Mesenchymal stem cell (in vitro differentiated cells and primary cell): ENCODE measurements around the gene NUDT17.

ENCODE experiments used
- DNase-seq: peaks from one replicate; pipeline ENCODE4 v3.0.0-alpha.2; 2013
- H2AFZ ChIP-seq: one replicate; pipeline ENCODE4 v1.6.1; 2013; ENCODE audit warnings: low read depth, mild to moderate bottlenecking, control low read depth, inconsistent platforms, low read length, moderate library complexity
- H2AK5ac ChIP-seq: 2 replicates; pipeline ENCODE4 v1.6.1; 2013; ENCODE audit warnings: low read length, moderate library complexity, mild to moderate bottlenecking, inconsistent platforms; ENCODE audit not compliant: severe bottlenecking
- H2BK120ac ChIP-seq: one replicate; pipeline ENCODE4 v1.6.1; 2013; ENCODE audit warnings: low read depth, mild to moderate bottlenecking, inconsistent platforms, low read length, moderate library complexity
- H2BK12ac ChIP-seq, 2 experiments: one replicate each; pipeline ENCODE4 v1.6.1; 2013; ENCODE audit warnings: inconsistent platforms in 2 of 2, low read length in 2 of 2, mild to moderate bottlenecking in 2 of 2, moderate library complexity in 2 of 2, control low read depth in 1 of 2
- H2BK15ac ChIP-seq: one replicate; pipeline ENCODE4 v1.6.1; 2013; ENCODE audit warnings: mild to moderate bottlenecking, low read depth, inconsistent platforms; ENCODE audit not compliant: poor library complexity, severe bottlenecking
- H2BK5ac ChIP-seq: 2 replicates; pipeline ENCODE4 v1.6.1; 2013; ENCODE audit warnings: low read depth, mild to moderate bottlenecking, low read length, control low read depth, inconsistent platforms; ENCODE audit not compliant: poor library complexity, severe bottlenecking
- H3K14ac ChIP-seq, 2 experiments: one replicate each; pipeline ENCODE4 v1.6.1; 2013; ENCODE audit warnings: inconsistent platforms in 2 of 2, low read length in 2 of 2, control low read depth in 1 of 2, mild to moderate bottlenecking in 1 of 2, moderate library complexity in 1 of 2
- H3K18ac ChIP-seq, 2 experiments: one replicate each; pipeline ENCODE4 v1.6.1; 2013; ENCODE audit warnings: inconsistent platforms in 2 of 2, low read length in 2 of 2, control low read depth in 1 of 2, low read depth in 1 of 2, mild to moderate bottlenecking in 1 of 2
- H3K23ac ChIP-seq, 2 experiments: one replicate each; pipeline ENCODE4 v1.6.1; 2013; ENCODE audit warnings: inconsistent platforms in 2 of 2, low read length in 2 of 2, mild to moderate bottlenecking in 2 of 2, moderate library complexity in 2 of 2, control low read depth in 1 of 2
- H3K27ac ChIP-seq: 2 replicates; pipeline ENCODE4 v1.5.1; 2013; ENCODE audit warnings: mild to moderate bottlenecking, moderate library complexity, low read length, control low read depth, inconsistent platforms; ENCODE audit not compliant: poor library complexity, severe bottlenecking
- H3K27me3 ChIP-seq, 2 experiments: 2 replicates each; pipeline versions ENCODE4 v1.6.1 to v1.7.0; 2013; ENCODE audit warnings: low read length in 2 of 2, mild to moderate bottlenecking in 2 of 2, moderate library complexity in 2 of 2, control low read depth in 1 of 2, inconsistent platforms in 1 of 2; ENCODE audit not compliant: control insufficient read depth in 1 of 2, insufficient read depth in 1 of 2
- H3K36me3 ChIP-seq, 2 experiments: 2 replicates each; pipeline versions ENCODE4 v1.6.1 to v1.7.0; 2013; ENCODE audit warnings: low read length in 2 of 2, control low read depth in 1 of 2, inconsistent platforms in 1 of 2, low read depth in 1 of 2, mild to moderate bottlenecking in 1 of 2; ENCODE audit not compliant: insufficient read depth in 2 of 2, control insufficient read depth in 1 of 2
- H3K4ac ChIP-seq, 2 experiments: one replicate each; pipeline ENCODE4 v1.6.1; 2013; ENCODE audit warnings: inconsistent platforms in 2 of 2, low read length in 2 of 2, mild to moderate bottlenecking in 2 of 2, moderate library complexity in 2 of 2, control low read depth in 1 of 2, low read depth in 1 of 2
- H3K4me1 ChIP-seq: 2 replicates; pipeline ENCODE4 v1.6.1; 2013; ENCODE audit warnings: low read depth, low read length, control low read depth; ENCODE audit not compliant: control insufficient read depth, insufficient read depth
- H3K4me2 ChIP-seq: 2 replicates; pipeline ENCODE4 v1.6.1; 2013; ENCODE audit warnings: low read length, mild to moderate bottlenecking, inconsistent platforms; ENCODE audit not compliant: poor library complexity, severe bottlenecking
- H3K4me3 ChIP-seq, 2 experiments: 2 replicates each; pipeline versions ENCODE4 v1.5.1 to v1.7.0; 2013; ENCODE audit warnings: low read length in 2 of 2, mild to moderate bottlenecking in 2 of 2, control low read depth in 1 of 2, low read depth in 1 of 2; ENCODE audit not compliant: insufficient read depth in 1 of 2
- H3K79me1 ChIP-seq: replicated peaks from 2 replicates; pipeline ENCODE4 v1.6.1; 2013; ENCODE audit warnings: mild to moderate bottlenecking, control low read depth, low read length, inconsistent platforms; ENCODE audit not compliant: poor library complexity, severe bottlenecking
- H3K9ac ChIP-seq: 2 replicates; pipeline ENCODE4 v1.7.0; 2013; ENCODE audit warnings: mild to moderate bottlenecking, low read length, moderate library complexity
- H3K9me3 ChIP-seq: 2 replicates; pipeline ENCODE4 v1.7.0; 2013; ENCODE audit warnings: mild to moderate bottlenecking, low read length; ENCODE audit not compliant: control insufficient read depth
- H4K8ac ChIP-seq: one replicate; pipeline ENCODE4 v1.6.1; 2013; ENCODE audit warnings: inconsistent platforms, mild to moderate bottlenecking, low read length, moderate library complexity
- H4K91ac ChIP-seq: one replicate; pipeline ENCODE4 v1.6.1; 2013; ENCODE audit warnings: mild to moderate bottlenecking, low read length, inconsistent platforms
- WGBS: methylation state at CpG from one replicate; pipeline ENCODE4 v1.1.7; 2013; ENCODE audit warnings: mixed read lengths; 5-methylcytosine and 5-hydroxymethylcytosine counted together

NUDT17 gene

DNA sequence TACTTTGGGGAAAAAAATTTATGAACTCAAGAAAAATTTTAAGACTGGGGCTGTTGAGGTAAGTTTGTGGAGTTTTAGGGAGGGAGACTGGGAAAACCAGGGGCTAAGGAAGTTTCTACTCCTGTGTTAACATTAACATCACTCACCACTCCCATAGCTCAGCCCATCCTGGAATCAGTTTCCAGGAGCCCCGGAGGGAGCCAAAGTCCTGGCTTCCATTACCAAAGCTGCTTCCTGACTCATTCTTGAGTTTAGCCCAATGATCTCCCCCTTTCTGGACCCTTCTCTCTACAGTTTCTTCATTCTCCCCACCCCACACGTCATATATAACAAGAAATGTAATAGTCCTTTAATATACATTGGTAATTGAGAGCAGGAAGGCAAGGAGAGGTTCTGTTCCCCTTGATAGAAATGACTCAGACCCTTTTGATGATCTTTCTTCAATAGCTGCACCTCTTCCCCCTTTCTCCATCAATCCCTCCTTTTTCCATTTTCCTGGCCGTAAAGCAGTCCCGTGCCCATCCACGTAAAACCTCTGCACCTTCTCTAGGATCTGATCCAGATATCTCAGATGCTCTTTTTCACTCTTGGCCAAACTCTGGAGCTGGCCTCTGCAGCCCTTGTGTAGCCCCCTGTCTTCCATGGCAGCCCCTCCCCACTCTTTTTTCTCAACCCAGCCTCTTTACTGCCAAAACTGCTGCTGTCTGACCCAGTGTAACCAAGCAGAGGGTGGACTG is 18.0 kb downstream of the NUDT17 start:
- Histone ChIP-seq H3K9ac (no peak overlapping the region), H3K27ac (no peak overlapping the region), H3K79me1 (no peaks in the 10 kb centered on the region), H3K9me3 (no peaks in the 10 kb centered on the region), H2BK5ac (no peak overlapping the region), H3K23ac (no peak overlapping the region), H3K4me2 (no peak overlapping the region), H4K8ac (no peak overlapping the region), H2BK12ac (no peak overlapping the region), H3K36me3 (peaks cover 0 to 29% of the 10 kb centered on the region in 2 experiments), H3K4me3 (no peak overlapping the region), H2BK15ac (no peak overlapping the region), H3K14ac (no peak overlapping the region), H3K4ac (no peak overlapping the region), H2AFZ (no peak overlapping the region), H3K18ac (no peak overlapping the region), H2BK120ac (no peak overlapping the region), H4K91ac (no peak overlapping the region), H2AK5ac (no peak overlapping the region), H3K27me3 (no peaks in the 10 kb centered on the region), H3K4me1 (peaks cover 3% of the 10 kb centered on the region)
- no peak for DNase-seq
- WGBS = 84% methylated on average over 4 of the region's 5 CpGs

DNA sequence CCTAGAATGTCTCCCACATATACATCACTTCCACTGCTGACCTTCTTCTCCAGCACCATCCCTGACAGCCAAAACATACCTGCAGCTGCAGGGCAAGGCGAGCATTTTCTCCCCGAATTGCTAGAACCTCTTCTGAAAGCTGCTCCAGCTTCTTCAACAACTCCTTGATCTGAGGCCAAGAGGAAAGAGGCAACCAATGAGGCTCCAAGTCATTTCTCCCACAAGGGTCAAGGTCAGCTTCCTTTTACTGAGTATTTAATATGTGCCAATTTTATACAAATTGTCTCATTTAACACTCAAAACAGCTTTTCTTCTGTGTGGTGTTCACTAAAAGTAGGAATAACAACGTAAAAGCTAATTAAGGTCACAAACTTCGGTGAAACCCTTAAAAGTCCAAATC is 22.8 kb downstream of the NUDT17 start:
- Histone ChIP-seq H3K79me1 (no peaks in the 10 kb centered on the region), H3K23ac (peak overlapping the region in 1 of 2 experiments; percentile 23), H2AFZ (no peak overlapping the region), H3K4me3 (no peak overlapping the region), H3K4me2 (no peak overlapping the region), H3K4me1 (peaks cover 4% of the 10 kb centered on the region), H2BK120ac (no peak overlapping the region), H3K9me3 (no peaks in the 10 kb centered on the region), H3K18ac (no peak overlapping the region), H3K4ac (no peak overlapping the region), H3K27ac (no peak overlapping the region), H4K8ac (no peak overlapping the region), H3K14ac (no peak overlapping the region), H2BK5ac (no peak overlapping the region), H3K27me3 (no peaks in the 10 kb centered on the region), H2AK5ac (no peak overlapping the region), H2BK12ac (no peak overlapping the region), H3K9ac (no peak overlapping the region), H4K91ac (no peak overlapping the region), H2BK15ac (no peak overlapping the region), H3K36me3 (peaks cover 0 to 29% of the 10 kb centered on the region in 2 experiments)
- DNase-seq = no peak
- WGBS = 86% methylated on average over 4 of the region's 4 CpGs

DNA sequence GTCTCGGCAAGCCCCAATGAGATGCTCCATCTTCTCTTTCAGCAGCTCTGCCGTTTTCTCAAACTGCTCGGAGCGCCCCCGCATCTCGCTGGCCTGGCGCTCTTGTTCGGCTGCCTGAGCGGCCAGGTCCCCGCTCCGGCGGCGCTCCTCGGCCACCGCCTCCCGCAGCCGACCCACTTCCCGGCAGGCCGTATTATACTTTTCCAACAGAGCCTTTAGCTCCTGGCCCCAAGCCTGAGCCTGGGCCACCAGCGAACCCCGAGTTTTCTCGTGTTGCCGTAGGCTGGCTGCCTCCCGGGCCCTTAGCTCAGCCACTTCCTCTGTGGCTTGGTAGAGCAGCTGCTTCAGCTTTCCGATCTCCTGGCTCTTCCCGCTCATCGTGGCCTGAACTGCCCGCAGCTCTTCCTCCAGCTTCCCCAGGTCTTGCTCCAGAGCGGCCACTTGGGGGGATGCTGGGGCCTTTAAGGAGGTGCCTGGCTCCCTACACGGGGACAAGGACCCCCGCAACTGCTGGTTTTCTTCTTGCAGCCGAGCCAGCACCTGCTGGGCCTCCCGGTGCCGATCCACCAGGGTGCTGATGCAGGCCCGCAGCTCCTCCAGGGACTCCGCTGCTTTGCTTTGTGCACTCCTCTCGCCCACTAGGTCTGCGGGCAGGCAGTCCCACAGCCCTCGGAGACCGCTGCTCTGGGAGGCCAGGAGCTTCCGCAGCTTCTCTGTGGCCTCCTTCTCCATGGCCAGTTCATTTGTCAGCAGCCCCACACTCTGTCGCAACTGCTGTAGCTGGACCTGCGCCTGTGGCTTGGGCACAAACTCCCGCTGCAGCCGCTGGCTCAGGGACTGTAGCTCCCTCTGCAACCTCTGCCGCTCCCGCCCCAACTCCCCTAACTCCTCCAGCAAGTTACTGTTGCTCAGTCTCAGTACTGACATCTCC is 26.8 kb downstream of the NUDT17 start:
- H2BK5ac ChIP-seq = no peak overlapping the region
- DNase-seq = peak; percentile 43
- peak overlapping the region; percentile 59 for H3K4me2 ChIP-seq
- peaks cover 0 to 9% of the 10 kb centered on the region in 2 experiments for H3K36me3 ChIP-seq
- WGBS = 37% methylated on average over 47 of the region's 47 CpGs
- no peak overlapping the region for H2AK5ac ChIP-seq
- no peak overlapping the region for H3K27ac ChIP-seq
- no peak overlapping the region for H3K23ac ChIP-seq
- no peak overlapping the region for H2BK12ac ChIP-seq
- H3K9me3 ChIP-seq = no peaks in the 10 kb centered on the region
- H3K18ac ChIP-seq = peak overlapping the region; percentile 11 to 67
- H2AFZ ChIP-seq = peak overlapping the region; percentile 7
- no peak overlapping the region for H4K91ac ChIP-seq
- H3K9ac ChIP-seq = peak overlapping the region; percentile 82
- no peaks in the 10 kb centered on the region for H3K27me3 ChIP-seq
- no peaks in the 10 kb centered on the region for H3K79me1 ChIP-seq
- peaks cover 4% of the 10 kb centered on the region for H3K4me1 ChIP-seq
- peak overlapping the region; percentile 54 for H4K8ac ChIP-seq
- no peak overlapping the region for H2BK120ac ChIP-seq
- peak overlapping the region in 1 of 2 experiments; percentile 86 for H3K4me3 ChIP-seq
- no peak overlapping the region for H3K4ac ChIP-seq
- H3K14ac ChIP-seq = no peak overlapping the region
- no peak overlapping the region for H2BK15ac ChIP-seq

DNA sequence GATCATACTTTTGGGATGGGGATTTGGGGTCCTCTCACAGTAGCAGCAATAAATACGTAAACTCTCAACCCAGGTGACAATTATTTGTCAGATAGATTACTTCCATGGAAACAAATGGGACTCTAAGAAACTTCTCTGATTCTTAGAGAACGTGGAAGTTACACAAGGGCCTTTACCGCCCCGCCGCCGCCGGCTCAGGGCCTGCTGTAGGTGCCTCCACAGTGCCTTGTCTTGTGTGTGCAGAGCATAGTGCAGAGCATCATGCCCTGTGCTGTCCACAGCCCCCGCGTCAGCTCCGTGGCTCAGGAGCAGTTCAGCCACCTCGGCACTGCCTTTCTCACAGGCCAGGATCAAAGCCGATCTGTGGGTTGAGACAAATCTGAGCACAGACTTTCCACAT is 29.2 kb downstream of the NUDT17 start:
- Histone ChIP-seq H3K4ac (no peak overlapping the region), H2BK5ac (no peak overlapping the region), H4K8ac (no peak overlapping the region), H3K23ac (no peak overlapping the region), H2BK12ac (no peak overlapping the region), H3K27me3 (no peaks in the 10 kb centered on the region), H2BK15ac (no peak overlapping the region), H3K79me1 (no peaks in the 10 kb centered on the region), H3K9me3 (no peaks in the 10 kb centered on the region), H3K18ac (no peak overlapping the region), H3K4me1 (peaks cover 8% of the 10 kb centered on the region), H4K91ac (no peak overlapping the region), H3K36me3 (no peaks in the 10 kb centered on the region), H3K9ac (no peak overlapping the region), H2BK120ac (no peak overlapping the region), H2AK5ac (no peak overlapping the region), H2AFZ (no peak overlapping the region), H3K14ac (no peak overlapping the region), H3K4me2 (no peak overlapping the region), H3K4me3 (no peak overlapping the region), H3K27ac (no peak overlapping the region)
- DNase-seq = no peak
- WGBS = 94% methylated on average over 12 of the region's 12 CpGs
